H1 (cell line): Measurements from ENCODE around the gene DLG5.

Source experiments
- BRCA1 ChIP-seq: IDR thresholded peaks from 2 replicates; pipeline ENCODE4 v1.6.1; 2012; ENCODE audit warnings: low read depth, low read length, improper control_type of control experiment
- CHD2 ChIP-seq: IDR thresholded peaks from 2 replicates; pipeline ENCODE4 v1.6.1; 2012; ENCODE audit warnings: low read length, improper control_type of control experiment
- CREB1 ChIP-seq: IDR thresholded peaks from 2 replicates; pipeline ENCODE4 v1.6.1; 2012; ENCODE audit warnings: inconsistent platforms
- TAF1 ChIP-seq: IDR thresholded peaks from 2 replicates; pipeline ENCODE4 v1.6.1; 2011; ENCODE audit warnings: mild to moderate bottlenecking, low read depth, low read length
- TEAD4 ChIP-seq: IDR thresholded peaks from 2 replicates; pipeline ENCODE4 v1.6.1; 2012; ENCODE audit warnings: low read depth, low read length, inconsistent platforms, mixed read lengths
- TF ChIP-seq, protein P1 (sequence below), 3 experiments: IDR thresholded peaks; 1 replicate in 2 of 3; 2 replicates in 1 of 3; pipeline versions ENCODE4 v1.5.1 to v1.6.1; 2011; ENCODE audit warnings: low read length in 3 of 3, mild to moderate bottlenecking in 3 of 3, inconsistent platforms in 2 of 3, low read depth in 1 of 3, moderate library complexity in 1 of 3; ENCODE audit not compliant: insufficient read depth in 1 of 3; ENCODE audit errors: control extremely low read depth in 1 of 3
- TF ChIP-seq, protein P2 (sequence below): IDR thresholded peaks from 2 replicates; pipeline ENCODE4 v1.6.1; 2011; ENCODE audit warnings: low read depth, mild to moderate bottlenecking, low read length; ENCODE audit not compliant: insufficient read depth

DNA sequence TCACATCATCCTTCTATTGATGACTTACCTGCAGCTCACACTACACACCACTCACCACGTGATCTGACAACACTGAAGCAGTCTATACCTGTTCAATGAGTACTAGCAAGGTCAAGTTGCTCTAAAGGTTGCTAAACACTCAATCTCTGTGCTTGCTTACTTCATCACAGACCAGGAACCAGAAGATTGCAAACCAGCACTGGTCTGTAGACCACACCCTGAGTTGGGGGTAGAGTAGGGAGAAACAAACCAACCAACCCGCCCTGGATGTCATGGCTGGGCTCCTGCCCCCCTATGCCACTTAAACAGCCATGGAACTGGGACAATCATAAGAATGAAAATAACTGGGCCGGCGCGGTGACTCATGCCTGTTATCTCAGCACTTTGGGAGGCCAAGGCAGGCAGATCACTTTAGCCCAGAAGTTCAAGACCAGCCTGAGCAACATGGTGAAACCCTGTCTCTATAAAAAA lies 19.6 kb downstream of the DLG5 start:
- TF ChIP-seq, protein P1, sequence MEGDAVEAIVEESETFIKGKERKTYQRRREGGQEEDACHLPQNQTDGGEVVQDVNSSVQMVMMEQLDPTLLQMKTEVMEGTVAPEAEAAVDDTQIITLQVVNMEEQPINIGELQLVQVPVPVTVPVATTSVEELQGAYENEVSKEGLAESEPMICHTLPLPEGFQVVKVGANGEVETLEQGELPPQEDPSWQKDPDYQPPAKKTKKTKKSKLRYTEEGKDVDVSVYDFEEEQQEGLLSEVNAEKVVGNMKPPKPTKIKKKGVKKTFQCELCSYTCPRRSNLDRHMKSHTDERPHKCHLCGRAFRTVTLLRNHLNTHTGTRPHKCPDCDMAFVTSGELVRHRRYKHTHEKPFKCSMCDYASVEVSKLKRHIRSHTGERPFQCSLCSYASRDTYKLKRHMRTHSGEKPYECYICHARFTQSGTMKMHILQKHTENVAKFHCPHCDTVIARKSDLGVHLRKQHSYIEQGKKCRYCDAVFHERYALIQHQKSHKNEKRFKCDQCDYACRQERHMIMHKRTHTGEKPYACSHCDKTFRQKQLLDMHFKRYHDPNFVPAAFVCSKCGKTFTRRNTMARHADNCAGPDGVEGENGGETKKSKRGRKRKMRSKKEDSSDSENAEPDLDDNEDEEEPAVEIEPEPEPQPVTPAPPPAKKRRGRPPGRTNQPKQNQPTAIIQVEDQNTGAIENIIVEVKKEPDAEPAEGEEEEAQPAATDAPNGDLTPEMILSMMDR (IDR thresholded peaks at IDR 0.05; ENCODE audit: control extremely low read depth in 1 of 3, insufficient read depth in 1 of 3, low read depth in 1 of 3, low read length in 3 of 3), result no peak
- TF ChIP-seq CHD2 (no peak), TAF1 (no peak), CREB1 (no peak), BRCA1 (no peak), TEAD4 (no peak)
- TF ChIP-seq, protein P2, sequence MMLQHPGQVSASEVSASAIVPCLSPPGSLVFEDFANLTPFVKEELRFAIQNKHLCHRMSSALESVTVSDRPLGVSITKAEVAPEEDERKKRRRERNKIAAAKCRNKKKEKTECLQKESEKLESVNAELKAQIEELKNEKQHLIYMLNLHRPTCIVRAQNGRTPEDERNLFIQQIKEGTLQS, result no peak
